Liver (tissue), 9 donors: Measurements from ENCODE around the gene RASAL2. TPM values are rescaled to one million over a fixed set of nuclear protein-coding genes. Genes with fewer than 3 reads are reported as not detected.

Experiments
- DNase-seq: peaks from one replicate; pipeline ENCODE4 v3.0.0-alpha.2; 2017; ENCODE audit warnings: low spot score
- H3K27ac ChIP-seq, 2 donors: one replicate each; pipeline ENCODE4 v1.7.0; 2013; ENCODE audit warnings: inconsistent platforms in 2 of 2, low read length in 2 of 2, control low read depth in 1 of 2, low read depth in 1 of 2, mild to moderate bottlenecking in 1 of 2
- H3K27me3 ChIP-seq, 4 donors: one replicate each; pipeline versions ENCODE4 v1.6.1 to v1.7.0; 2013; ENCODE audit warnings: low read length in 3 of 4, inconsistent platforms in 1 of 4, mild to moderate bottlenecking in 1 of 4, moderate library complexity in 1 of 4; ENCODE audit not compliant: control insufficient read depth in 4 of 4, insufficient read depth in 4 of 4
- H3K36me3 ChIP-seq, 4 donors: one replicate each; pipeline versions ENCODE4 v1.6.1 to v1.7.0; 2013; ENCODE audit warnings: low read length in 3 of 4, mild to moderate bottlenecking in 3 of 4, low read depth in 1 of 4, moderate library complexity in 1 of 4; ENCODE audit not compliant: control insufficient read depth in 4 of 4, insufficient read depth in 3 of 4
- H3K4me1 ChIP-seq, 4 donors: one replicate each; pipeline versions ENCODE4 v1.6.1 to v1.7.0; 2013; ENCODE audit warnings: low read length in 3 of 4, mild to moderate bottlenecking in 3 of 4, moderate library complexity in 1 of 4; ENCODE audit not compliant: control insufficient read depth in 4 of 4, insufficient read depth in 4 of 4
- H3K4me3 ChIP-seq, 3 donors: one replicate each; pipeline versions ENCODE4 v1.6.1 to v1.7.0; 2013; ENCODE audit warnings: low read length in 3 of 3, control low read depth in 1 of 3, low read depth in 1 of 3, mild to moderate bottlenecking in 1 of 3
- H3K9ac ChIP-seq, 2 donors: one replicate each; pipeline ENCODE4 v1.7.0; 2013; ENCODE audit warnings: low read length in 2 of 2, mild to moderate bottlenecking in 2 of 2, moderate library complexity in 2 of 2, control low read depth in 1 of 2, low read depth in 1 of 2
- H3K9me3 ChIP-seq, 4 donors: one replicate each; pipeline versions ENCODE4 v1.6.1 to v1.7.0; 2013; ENCODE audit warnings: low read length in 3 of 4; ENCODE audit not compliant: control insufficient read depth in 4 of 4
- FOXA1 ChIP-seq: IDR thresholded peaks from 2 replicates; pipeline ENCODE4 v1.6.1; 2016; ENCODE audit warnings: antibody characterized with exemption
- FOXA2 ChIP-seq: IDR thresholded peaks from 2 replicates; pipeline ENCODE4 v1.6.1; 2016; ENCODE audit warnings: antibody characterized with exemption
- GABPA ChIP-seq, 2 donors: IDR thresholded peaks in 1 of 2; conservative IDR thresholded peaks in 1 of 2; 2 replicates each; pipeline ENCODE4 v1.6.1; 2016; ENCODE audit warnings: antibody characterized with exemption in 2 of 2, mild to moderate bottlenecking in 1 of 2, moderate library complexity in 1 of 2
- HNF4A ChIP-seq, 2 donors: conservative IDR thresholded peaks; 2 replicates each; pipeline ENCODE4 v1.6.1; 2016; ENCODE audit warnings: antibody characterized with exemption in 2 of 2, mild to moderate bottlenecking in 2 of 2
- HNF4G ChIP-seq: IDR thresholded peaks from 2 replicates; pipeline ENCODE4 v1.6.1; 2016; ENCODE audit warnings: antibody characterized with exemption
- MAX ChIP-seq: IDR thresholded peaks from 2 replicates; pipeline ENCODE4 v1.6.1; 2016; ENCODE audit warnings: antibody characterized with exemption
- NR2F2 ChIP-seq: IDR thresholded peaks from 2 replicates; pipeline ENCODE4 v1.6.1; 2016; ENCODE audit warnings: antibody characterized with exemption
- RAD21 ChIP-seq, 2 donors: IDR thresholded peaks; 2 replicates each; pipeline ENCODE4 v1.6.1; 2016; ENCODE audit warnings: antibody characterized with exemption in 2 of 2, mild to moderate bottlenecking in 2 of 2
- REST ChIP-seq: IDR thresholded peaks from 2 replicates; pipeline ENCODE4 v1.6.1; 2016; ENCODE audit warnings: antibody characterized with exemption, mild to moderate bottlenecking
- RXRA ChIP-seq, 2 donors: IDR thresholded peaks; 2 replicates each; pipeline ENCODE4 v1.6.1; 2017 to 2018; ENCODE audit warnings: antibody characterized with exemption in 2 of 2, mild to moderate bottlenecking in 1 of 2
- TAF1 ChIP-seq: conservative IDR thresholded peaks from 2 replicates; pipeline ENCODE4 v1.6.1; 2016; ENCODE audit warnings: antibody characterized with exemption, mild to moderate bottlenecking
- YY1 ChIP-seq: IDR thresholded peaks from 2 replicates; pipeline ENCODE4 v1.6.1; 2016; ENCODE audit warnings: antibody characterized with exemption, mild to moderate bottlenecking
- ZBTB33 ChIP-seq: IDR thresholded peaks from 2 replicates; pipeline ENCODE4 v1.6.1; 2016; ENCODE audit warnings: antibody characterized with exemption
- whole genome bisulfite sequencing: extraction: QIAGEN DNeasy Blood & Tissue Kit; methylation state at CpG from one replicate; pipeline ENCODE4 v1.1.7; 2013; 5-methylcytosine and 5-hydroxymethylcytosine counted together
- polyA plus RNA-seq, 2 donors: library from polyadenylated mRNA; stranded (reverse) in 1 of 2; unstranded in 1 of 2; fragments of 200-250 nt in 1 of 2; fragments of >200 nt in 1 of 2; fragmentation: Nextera tagmentation in 1 of 2; extraction: Ambion mirVana in 1 of 2; gene quantifications; one replicate each; pipeline versions ENCODE4 v1.2.1 to v1.2.3, GENCODE V29; 2013 to 2015
- total RNA-seq, 2 donors: library from RNA; depleted of rRNA; stranded (reverse); fragments of >200 nt; gene quantifications; one replicate each; pipeline ENCODE4 v1.2.3, GENCODE V29; 2014
- donor health status: healthy.
- donor health status: healthy.
- donor health status: healthy.
- donor health status: healthy.
- donor health status: healthy.

RASAL2 gene
- total and polyA plus RNA-seq, 4 donors = 1.8 to 8.1 (median 4.1) TPM

- peaks cover 0 to 3% (median 0%) of the 10 kb centered on the region in 4 donors for H3K9me3 ChIP-seq
- WGBS = 95% methylated on average over 4 of the region's 4 CpGs
- no peak for TF ChIP-seq GABPA (IDR thresholded peaks at IDR 0.05 in 1 of 2, conservative IDR thresholded peaks at IDR 0.05 in 1 of 2)
- TF ChIP-seq RXRA (IDR thresholded peaks at IDR 0.05) = no peak
- TF ChIP-seq FOXA1 = no peak
- TF ChIP-seq HNF4G = no peak
- no peak for TF ChIP-seq TAF1
- no peak for TF ChIP-seq NR2F2
- no peak for TF ChIP-seq RAD21 (IDR thresholded peaks at IDR 0.05)
- TF ChIP-seq YY1 = no peak
- TF ChIP-seq HNF4A (conservative IDR thresholded peaks at IDR 0.05) = no peak
- no peak for TF ChIP-seq ZBTB33
- no peak for TF ChIP-seq REST
- no peak for TF ChIP-seq FOXA2
- H3K4me1 ChIP-seq = no peaks in the 10 kb centered on the region
- H3K27me3 ChIP-seq = no peaks in the 10 kb centered on the region
- no peak for DNase-seq
- no peak overlapping the region for H3K4me3 ChIP-seq
- H3K36me3 ChIP-seq = no peaks in the 10 kb centered on the region
- no peak overlapping the region for H3K27ac ChIP-seq
- no peak overlapping the region for H3K9ac ChIP-seq
These were observed 427.3 kb downstream of the RASAL2 start for GRCh38 chr1:178521241-178521640.

- WGBS = 90% methylated on average over 4 of the region's 4 CpGs
- no peak for DNase-seq
- peaks cover 0 to 3% (median 0%) of the 10 kb centered on the region in 4 donors for H3K9me3 ChIP-seq
- H3K4me1 ChIP-seq = peaks cover 0 to 14% (median 4%) of the 10 kb centered on the region in 4 donors
- H3K4me3 ChIP-seq = no peak overlapping the region
- H3K9ac ChIP-seq = no peak overlapping the region
- TF ChIP-seq NR2F2 = no peak
- no peak for TF ChIP-seq ZBTB33
- no peak for TF ChIP-seq MAX
- no peak overlapping the region for H3K27ac ChIP-seq
- no peaks in the 10 kb centered on the region for H3K36me3 ChIP-seq
- no peaks in the 10 kb centered on the region for H3K27me3 ChIP-seq
These were observed 433.2 kb downstream of the RASAL2 start for GRCh38 chr1:178527117-178527516.
